Activated CD4-positive, alpha-beta T cell treated with anti-CD3 and anti-CD28 coated beads for 24 hours (primary cell): ENCODE data around the gene PRR19.

Source experiments
- DNase-seq, 2 donors: peaks; one replicate each; pipeline ENCODE4 v3.0.0-alpha.2; 2020; ENCODE audit warnings: low read depth in 2 of 2

PRR19 gene

GRCh38 chr19:42294471-42295137 is 7.3 kb upstream of the PRR19 start:
- DNase-seq, result no peak

GRCh38 chr19:42295342-42295741 is 6.6 kb upstream of the PRR19 start:
- no peak for DNase-seq

GRCh38 chr19:42295831-42296525 is 6.0 kb upstream of the PRR19 start:
- DNase-seq, result peak; percentile 88 to 91

GRCh38 chr19:42297039-42297438 is 4.9 kb upstream of the PRR19 start:
- DNase-seq, result no peak

GRCh38 chr19:42303101-42303464 is 1.2 kb downstream of the PRR19 start:
- DNase-seq, result no peak

- no peak for DNase-seq
These were observed 1.9 kb downstream of the PRR19 start for GRCh38 chr19:42303876-42304275.

GRCh38 chr19:42306646-42307045 is 4.7 kb downstream of the PRR19 start:
- DNase-seq, result no peak

GRCh38 chr19:42309686-42310085 is 7.8 kb downstream of the PRR19 start:
- DNase-seq, result no peak

- DNase-seq, result no peak
These were observed 9.7 kb downstream of the PRR19 start for GRCh38 chr19:42311657-42312056.

GRCh38 chr19:42312370-42312769 is 10.4 kb downstream of the PRR19 start:
- DNase-seq, result no peak

- DNase-seq, result no peak
These were observed 11.3 kb downstream of the PRR19 start, which contains the start of gene TMEM145 for GRCh38 chr19:42313096-42313839. TMEM145 (plus strand) TSS chr19:42313309; CDS start chr19:42313377, 68 bp downstream.

- DNase-seq, result no peak
These were observed 12.2 kb downstream of the PRR19 start for GRCh38 chr19:42313840-42314755.

- no peak for DNase-seq
These were observed 13.1 kb downstream of the PRR19 start for GRCh38 chr19:42315024-42315423.

GRCh38 chr19:42316223-42317211 is 14.6 kb downstream of the PRR19 start:
- DNase-seq, result no peak

- DNase-seq, result no peak
These were observed 15.6 kb downstream of the PRR19 start for GRCh38 chr19:42317535-42317934.

- DNase-seq, result no peak
These were observed 20.4 kb downstream of the PRR19 start for GRCh38 chr19:42322305-42322704.

GRCh38 chr19:42323473-42323851 is 21.5 kb downstream of the PRR19 start:
- no peak for DNase-seq

GRCh38 chr19:42323852-42324654 is 22.1 kb downstream of the PRR19 start:
- no peak for DNase-seq

- DNase-seq, result no peak
These were observed 22.8 kb downstream of the PRR19 start for GRCh38 chr19:42324655-42325307.
